ENCODE measurements around the gene FGF14.
"Not testable (repeated sequence)": the region's sequence is repeated elsewhere in the genome, so short reads cannot be mapped to it uniquely, and the experiment has no call there.

Gene FGF14

DNA sequence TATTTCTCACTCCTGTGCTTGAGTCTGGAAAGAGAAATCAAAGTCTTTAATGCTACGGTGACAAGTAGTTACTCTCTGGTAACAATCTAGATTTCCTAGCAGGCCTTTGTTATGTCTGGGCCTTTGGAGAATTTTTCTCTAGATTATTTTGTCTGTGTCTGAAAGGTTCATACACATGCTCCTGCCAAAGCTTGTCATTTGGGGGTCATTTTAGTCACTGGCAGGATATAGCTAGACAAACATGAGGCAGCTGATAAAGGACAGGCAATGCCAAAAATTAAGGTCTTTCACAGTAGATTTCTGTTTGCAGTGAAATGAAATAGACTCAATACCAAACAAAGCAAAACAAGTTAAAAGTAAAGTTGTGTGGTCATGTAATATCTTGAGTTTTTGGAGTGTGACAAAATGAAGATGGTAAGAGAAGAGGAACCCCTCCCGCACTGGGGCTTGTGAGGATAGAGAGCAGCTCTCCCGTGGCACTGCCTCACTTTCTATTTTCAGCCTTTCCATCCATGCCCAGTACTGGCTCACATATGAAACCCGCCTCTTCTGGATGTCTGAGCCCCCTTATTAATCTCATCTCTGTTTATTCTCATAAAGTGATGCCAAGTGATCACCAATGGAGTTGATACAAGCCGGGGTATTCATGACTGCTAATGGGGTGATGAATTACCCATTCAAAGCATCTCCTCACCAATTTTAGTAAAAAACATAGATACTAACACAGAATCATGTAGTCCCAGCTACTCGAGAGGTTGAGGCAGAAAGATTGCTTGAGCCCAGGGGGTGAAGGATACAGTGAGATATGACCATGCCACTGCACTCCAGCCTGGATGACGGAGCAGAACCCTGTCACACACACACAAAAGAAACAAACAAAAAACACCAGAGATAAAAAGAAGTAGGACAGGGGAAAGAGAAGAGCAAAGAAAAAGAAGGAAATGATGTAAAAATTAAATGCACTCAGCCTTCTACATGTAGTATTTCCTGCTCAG is 389.3 kb downstream of the FGF14 start:
- DNase-seq (ENCODE audit: low read depth): no peak
- TF ChIP-seq CTCF (conservative IDR thresholded peaks at IDR 0.05; ENCODE audit: low read length): no peak
- no peak overlapping the region for H3K4me3 ChIP-seq (ENCODE audit: low read length)

DNA sequence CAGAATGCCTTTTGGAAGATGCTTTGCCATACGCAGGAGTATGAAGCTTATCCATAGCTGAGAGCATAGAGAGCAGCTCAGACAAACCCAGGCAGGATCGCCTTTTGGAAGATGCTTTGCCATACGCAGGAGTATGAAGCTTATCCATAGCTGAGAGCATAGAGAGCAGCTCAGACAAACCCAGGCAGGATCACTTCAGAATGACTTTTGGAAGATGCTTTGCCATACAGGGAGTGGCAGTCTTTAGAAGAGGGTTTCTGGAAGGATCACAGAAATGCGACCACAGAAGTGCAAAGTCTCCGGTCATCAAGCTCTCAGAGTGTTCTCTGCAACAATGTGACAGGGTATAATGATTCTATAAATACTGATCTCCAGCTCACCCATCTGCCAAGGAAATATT is 390.4 kb downstream of the FGF14 start:
- not testable (repeated sequence) for DNase-seq (ENCODE audit: low read depth); H3K4me3 ChIP-seq (ENCODE audit: low read length)

DNA sequence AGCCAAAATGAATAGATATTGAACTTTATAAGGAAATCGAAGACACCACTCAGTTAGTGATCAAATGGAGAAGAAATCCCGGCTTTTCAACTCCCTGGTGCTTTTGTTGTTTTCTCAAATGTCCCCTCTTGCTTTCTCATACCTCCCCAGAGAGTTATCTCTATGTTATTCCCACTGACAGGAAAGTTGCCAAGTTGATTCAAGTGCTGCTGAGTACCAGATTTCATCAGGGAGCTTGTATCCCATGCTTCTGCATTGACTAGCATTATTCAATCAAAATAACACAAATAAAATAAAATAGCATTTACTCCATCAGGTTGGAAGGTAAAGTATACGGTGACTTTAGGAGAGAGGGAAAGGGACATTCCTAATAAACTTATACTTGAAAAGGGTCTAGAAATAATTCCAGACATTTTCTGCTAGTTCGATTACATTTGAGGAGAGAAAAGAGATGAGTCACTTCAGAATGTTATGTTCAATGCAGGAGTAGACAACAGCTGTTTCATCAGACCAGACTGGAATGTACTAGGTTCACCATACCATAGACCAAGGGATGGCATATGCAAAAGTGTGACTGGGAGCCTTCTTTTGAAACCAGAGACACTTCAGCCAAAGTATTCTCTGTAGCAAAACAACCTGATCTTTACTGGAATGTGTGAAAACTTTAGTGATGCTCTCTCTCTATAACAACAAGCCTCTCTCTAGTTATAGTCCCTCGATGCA is 397.8 kb downstream of the FGF14 start:
- no peak for DNase-seq (ENCODE audit: low read depth)
- no peak for TF ChIP-seq CTCF (conservative IDR thresholded peaks at IDR 0.05; ENCODE audit: low read length)
- no peak overlapping the region for H3K4me3 ChIP-seq (ENCODE audit: low read length)

GRCh38 chr13:102002287-102002686 is 399.6 kb downstream of the FGF14 start:
- H3K4me3 ChIP-seq (ENCODE audit: low read length): no peak overlapping the region
- DNase-seq (ENCODE audit: low read depth): no peak
- no peak for TF ChIP-seq CTCF (conservative IDR thresholded peaks at IDR 0.05; ENCODE audit: low read length)

DNA sequence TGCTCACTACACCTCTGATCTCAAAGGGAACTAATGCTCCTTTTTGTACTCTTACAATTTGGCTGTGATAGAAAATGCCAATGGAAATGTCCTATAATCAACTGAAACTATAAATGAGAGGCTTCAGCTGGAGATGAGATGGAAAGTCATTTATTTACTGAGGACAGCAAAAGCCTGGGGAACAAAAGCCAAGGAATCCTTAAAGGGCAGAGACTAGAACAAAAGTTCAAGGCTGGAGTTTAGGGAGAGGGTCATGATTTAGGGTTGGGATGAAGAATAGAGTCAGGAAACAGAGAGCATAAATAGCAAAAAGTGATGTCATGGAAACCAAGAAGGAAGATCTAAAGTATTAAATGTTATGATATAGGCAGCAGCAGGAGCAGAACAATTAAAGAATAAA is 401.1 kb downstream of the FGF14 start:
- TF ChIP-seq CTCF (conservative IDR thresholded peaks at IDR 0.05; ENCODE audit: low read length): no peak
- DNase-seq (ENCODE audit: low read depth): no peak
- no peak overlapping the region for H3K4me3 ChIP-seq (ENCODE audit: low read length)

DNA sequence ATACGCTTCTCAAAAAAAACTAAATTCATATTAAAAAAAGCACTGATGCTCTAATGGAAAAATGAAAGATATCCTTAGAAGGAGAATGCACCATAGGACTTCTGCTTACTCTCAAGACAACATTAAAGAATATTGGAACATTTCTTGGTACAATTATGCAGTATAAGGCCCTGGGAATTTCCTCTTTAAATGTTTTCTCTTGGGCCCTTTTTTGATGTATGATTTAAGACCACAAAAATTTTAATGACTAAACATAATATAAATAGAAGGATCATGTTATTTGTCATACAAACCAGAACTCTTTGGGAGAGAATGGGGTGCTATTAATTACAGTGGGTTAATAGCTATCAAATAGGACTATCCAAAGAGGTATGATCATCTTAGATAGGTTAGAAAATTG is 403.7 kb downstream of the FGF14 start:
- no peak overlapping the region for H3K4me3 ChIP-seq (ENCODE audit: low read length)
- TF ChIP-seq CTCF (conservative IDR thresholded peaks at IDR 0.05; ENCODE audit: low read length): no peak
- DNase-seq (ENCODE audit: low read depth): no peak

GRCh38 chr13:101996954-101997353 is 404.9 kb downstream of the FGF14 start:
- no peak for DNase-seq (ENCODE audit: low read depth)
- no peak overlapping the region for H3K4me3 ChIP-seq (ENCODE audit: low read length)
- TF ChIP-seq CTCF (conservative IDR thresholded peaks at IDR 0.05; ENCODE audit: low read length): no peak
